ENCODE results near the gene ADARB1. TPM values are rescaled to one million over a fixed set of nuclear protein-coding genes. Genes with fewer than 3 reads are reported as not detected.

Gene ADARB1
- total RNA-seq, 1 donor from 2014 or later = 25.8 TPM

GRCh38 chr21:45091550-45092322 lies 17.4 kb downstream of the ADARB1 start:
- Histone ChIP-seq H3K4me2 (ENCODE audit: low read length) (no peak overlapping the region), H3K79me2 (ENCODE audit: insufficient read depth, low read length) (peaks cover 71% of the 10 kb centered on the region), H3K27me3 (ENCODE audit: insufficient read depth, low read length) (no peaks in the 10 kb centered on the region), H3K36me3 (ENCODE audit: insufficient read depth, low read length) (no peaks in the 10 kb centered on the region), H3K9me3 (ENCODE audit: insufficient read depth, low read depth, low read length) (no peaks in the 10 kb centered on the region), H3K9ac (ENCODE audit: low read length) (no peak overlapping the region), H4K20me1 (ENCODE audit: insufficient read depth, low read length) (peaks cover 71% of the 10 kb centered on the region), H3K27ac (ENCODE audit: low read depth, low read length) (no peak overlapping the region), H3K4me3 (ENCODE audit: insufficient read depth, low read depth, low read length) (no peak overlapping the region), H3K4me1 (ENCODE audit: insufficient read depth, low read length) (no peaks in the 10 kb centered on the region), H2AFZ (ENCODE audit: low read depth, low read length) (no peak overlapping the region)
- FAIRE-seq (no peak), DNase-seq (ENCODE audit: low read depth) (no peak)
- Mint-ChIP-seq H3K4me3 (ENCODE audit: unreplicated experiment) (no peak overlapping the region), H3K4me1 (ENCODE audit: low read depth, unreplicated experiment) (no peaks in the 10 kb centered on the region), H3K27ac (ENCODE audit: unreplicated experiment) (no peak overlapping the region), H3K9me3 (ENCODE audit: unreplicated experiment) (no peaks in the 10 kb centered on the region), H3K36me3 (ENCODE audit: low read depth, unreplicated experiment) (peaks cover 2% of the 10 kb centered on the region), H3K27me3 (ENCODE audit: low read depth, unreplicated experiment) (peaks cover 6% of the 10 kb centered on the region)
- TF ChIP-seq EZH2 (IDR thresholded peaks at IDR 0.05; ENCODE audit: insufficient read depth, low read length) (no peak), CTCF (IDR thresholded peaks at IDR 0.05; ENCODE audit: insufficient read depth, low read depth, low read length) (no peak)

GRCh38 chr21:45093035-45093532 lies 18.7 kb downstream of the ADARB1 start:
- no peak overlapping the region for H3K4me3 Mint-ChIP-seq (ENCODE audit: unreplicated experiment)
- no peak overlapping the region for H3K27ac Mint-ChIP-seq (ENCODE audit: unreplicated experiment)
- DNase-seq (ENCODE audit: low read depth) = no peak
- H3K9me3 Mint-ChIP-seq (ENCODE audit: unreplicated experiment) = no peaks in the 10 kb centered on the region
- Histone ChIP-seq H4K20me1 (ENCODE audit: insufficient read depth, low read length) (peaks cover 68% of the 10 kb centered on the region), H3K79me2 (ENCODE audit: insufficient read depth, low read length) (peaks cover 71% of the 10 kb centered on the region), H3K4me1 (ENCODE audit: insufficient read depth, low read length) (no peaks in the 10 kb centered on the region), H3K4me2 (ENCODE audit: low read length) (no peak overlapping the region), H3K36me3 (ENCODE audit: insufficient read depth, low read length) (no peaks in the 10 kb centered on the region), H3K9ac (ENCODE audit: low read length) (no peak overlapping the region), H3K27me3 (ENCODE audit: insufficient read depth, low read length) (no peaks in the 10 kb centered on the region), H3K9me3 (ENCODE audit: insufficient read depth, low read depth, low read length) (no peaks in the 10 kb centered on the region), H3K4me3 (ENCODE audit: insufficient read depth, low read depth, low read length) (no peak overlapping the region), H2AFZ (ENCODE audit: low read depth, low read length) (no peak overlapping the region), H3K27ac (ENCODE audit: low read depth, low read length) (no peak overlapping the region)
- no peaks in the 10 kb centered on the region for H3K4me1 Mint-ChIP-seq (ENCODE audit: low read depth, unreplicated experiment)
- FAIRE-seq = no peak
- peaks cover 13% of the 10 kb centered on the region for H3K27me3 Mint-ChIP-seq (ENCODE audit: low read depth, unreplicated experiment)
- no peak for TF ChIP-seq EZH2 (IDR thresholded peaks at IDR 0.05; ENCODE audit: insufficient read depth, low read length)
- no peak for TF ChIP-seq CTCF (IDR thresholded peaks at IDR 0.05; ENCODE audit: insufficient read depth, low read depth, low read length)
- H3K36me3 Mint-ChIP-seq (ENCODE audit: low read depth, unreplicated experiment) = peaks cover 7% of the 10 kb centered on the region

GRCh38 chr21:45094412-45094811 lies 20.0 kb downstream of the ADARB1 start:
- Histone ChIP-seq H3K9me3 (ENCODE audit: insufficient read depth, low read depth, low read length) (no peaks in the 10 kb centered on the region), H3K4me2 (ENCODE audit: low read length) (no peak overlapping the region), H4K20me1 (ENCODE audit: insufficient read depth, low read length) (peaks cover 71% of the 10 kb centered on the region), H3K4me3 (ENCODE audit: insufficient read depth, low read depth, low read length) (no peak overlapping the region), H3K36me3 (ENCODE audit: insufficient read depth, low read length) (no peaks in the 10 kb centered on the region), H3K27ac (ENCODE audit: low read depth, low read length) (no peak overlapping the region), H3K27me3 (ENCODE audit: insufficient read depth, low read length) (no peaks in the 10 kb centered on the region), H2AFZ (ENCODE audit: low read depth, low read length) (no peak overlapping the region), H3K79me2 (ENCODE audit: insufficient read depth, low read length) (peaks cover 75% of the 10 kb centered on the region), H3K4me1 (ENCODE audit: insufficient read depth, low read length) (no peaks in the 10 kb centered on the region), H3K9ac (ENCODE audit: low read length) (no peak overlapping the region)
- peaks cover 5% of the 10 kb centered on the region for H3K36me3 Mint-ChIP-seq (ENCODE audit: low read depth, unreplicated experiment)
- H3K27me3 Mint-ChIP-seq (ENCODE audit: low read depth, unreplicated experiment) = peaks cover 15% of the 10 kb centered on the region
- H3K4me3 Mint-ChIP-seq (ENCODE audit: unreplicated experiment) = no peak overlapping the region
- H3K27ac Mint-ChIP-seq (ENCODE audit: unreplicated experiment) = no peak overlapping the region
- no peaks in the 10 kb centered on the region for H3K9me3 Mint-ChIP-seq (ENCODE audit: unreplicated experiment)
- no peak for DNase-seq (ENCODE audit: low read depth)
- TF ChIP-seq EZH2 (IDR thresholded peaks at IDR 0.05; ENCODE audit: insufficient read depth, low read length) (no peak), CTCF (IDR thresholded peaks at IDR 0.05; ENCODE audit: insufficient read depth, low read depth, low read length) (no peak)
- no peak for FAIRE-seq
- no peaks in the 10 kb centered on the region for H3K4me1 Mint-ChIP-seq (ENCODE audit: low read depth, unreplicated experiment)

Data from astrocyte (in vitro differentiated cells and primary cell).